AG09309 (cell line): ENCODE measurements around the gene TSHZ2.

Experiments
- DNase-seq: peaks from one replicate; pipeline ENCODE4 v3.0.0-alpha.2; 2010; ENCODE audit warnings: low read depth
- H3K4me3 ChIP-seq: 2 replicates; pipeline ENCODE4 v1.5.1; 2011; ENCODE audit warnings: mild to moderate bottlenecking, low read depth, low read length, moderate library complexity; ENCODE audit not compliant: control insufficient read depth
- CTCF ChIP-seq: IDR thresholded peaks from 2 replicates; pipeline ENCODE4 v1.5.1; 2011; ENCODE audit warnings: mild to moderate bottlenecking, low read depth, low read length, inconsistent platforms; ENCODE audit not compliant: insufficient read depth, control insufficient read depth; ENCODE audit errors: missing control alignments

The TSHZ2 gene

GRCh38 chr20:53013183-53013582 lies 41.0 kb downstream of the TSHZ2 start:
- H3K4me3 ChIP-seq: no peak overlapping the region
- no peak for TF ChIP-seq CTCF
- no peak for DNase-seq

- TF ChIP-seq CTCF: no peak
- no peak for DNase-seq
- no peak overlapping the region for H3K4me3 ChIP-seq
Observed at GRCh38 chr20:53013847-53014246, 41.7 kb downstream of the TSHZ2 start.

- no peak overlapping the region for H3K4me3 ChIP-seq
- no peak for TF ChIP-seq CTCF
- DNase-seq: no peak
Observed at GRCh38 chr20:53016071-53016470, 43.9 kb downstream of the TSHZ2 start.

DNA sequence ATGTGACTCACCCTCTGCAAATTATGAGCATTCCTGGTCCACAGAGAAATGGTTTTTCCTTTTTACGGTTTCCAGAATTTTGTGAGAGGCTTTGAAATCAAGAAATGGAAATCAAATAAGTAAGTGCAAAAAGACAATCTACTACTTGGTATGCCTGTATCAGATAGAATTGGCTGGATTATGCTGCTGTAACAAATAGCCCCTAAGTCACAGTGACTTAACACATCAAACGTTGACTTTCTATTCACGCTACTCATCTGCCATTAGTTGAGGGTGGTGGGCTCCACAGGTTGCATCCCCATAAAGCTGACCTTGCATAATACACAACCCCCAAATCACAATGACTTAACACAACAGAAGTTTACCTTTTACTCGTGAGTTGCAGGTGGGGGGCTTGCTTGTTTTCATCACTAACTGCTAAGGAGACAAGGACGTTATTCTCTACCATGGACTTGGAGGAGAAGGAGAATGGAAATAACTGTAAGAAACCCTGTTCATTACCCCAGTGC lies 44.4 kb downstream of the TSHZ2 start:
- TF ChIP-seq CTCF: no peak
- no peak overlapping the region for H3K4me3 ChIP-seq
- no peak for DNase-seq

GRCh38 chr20:53017206-53017605 lies 45.0 kb downstream of the TSHZ2 start:
- H3K4me3 ChIP-seq: no peak overlapping the region
- no peak for DNase-seq
- TF ChIP-seq CTCF: no peak

GRCh38 chr20:53019464-53019863 lies 47.3 kb downstream of the TSHZ2 start:
- DNase-seq: no peak
- no peak overlapping the region for H3K4me3 ChIP-seq
- no peak for TF ChIP-seq CTCF

- no peak for TF ChIP-seq CTCF
- H3K4me3 ChIP-seq: no peak overlapping the region
- no peak for DNase-seq
Observed at GRCh38 chr20:53020376-53020775, 48.2 kb downstream of the TSHZ2 start.
